CD8-positive, alpha-beta memory T cell (primary cell): ENCODE results near the gene NAXD. TPM values are rescaled to one million over a fixed set of nuclear protein-coding genes. Genes with fewer than 3 reads are reported as not detected.
A peak's percentile ranks its signal among the peaks of the same experiment; 100 is the strongest.

ENCODE experiments used
- CTCF ChIA-PET: fragments of 350-600 bp; sonication (Branson Sonifier 250); formaldehyde crosslinking; loops from one replicate; lab custom pipeline; 2021; ENCODE audit warnings: antibody characterized with exemption; lab: Charles Lee
- POLR2A ChIA-PET: fragments of 350-600 bp; sonication (Branson Sonifier 250); formaldehyde crosslinking; loops from one replicate; lab custom pipeline; 2021; ENCODE audit warnings: antibody characterized with exemption; lab: Charles Lee
- DNase-seq, 5 donors: peaks; one replicate each; pipeline versions ENCODE4 v3.0.0 to v3.0.0-alpha.2; 2020 to 2022; ENCODE audit warnings: mixed read lengths in 1 of 5
- H3K27ac ChIP-seq: one replicate; pipeline ENCODE4 v1.7.0; 2013; ENCODE audit warnings: low read depth, mild to moderate bottlenecking, low read length, moderate library complexity
- H3K27me3 ChIP-seq: 2 replicates; pipeline ENCODE4 v1.7.0; 2013; ENCODE audit warnings: low read length, mild to moderate bottlenecking; ENCODE audit not compliant: insufficient read depth, poor library complexity, severe bottlenecking
- H3K36me3 ChIP-seq: 2 replicates; pipeline ENCODE4 v1.7.0; 2013; ENCODE audit warnings: mild to moderate bottlenecking, low read length, moderate library complexity; ENCODE audit not compliant: insufficient read depth
- H3K4me1 ChIP-seq: 2 replicates; pipeline ENCODE4 v1.7.0; 2013; ENCODE audit warnings: mild to moderate bottlenecking, low read length, moderate library complexity; ENCODE audit not compliant: insufficient read depth
- H3K4me3 ChIP-seq: 2 replicates; pipeline ENCODE4 v1.7.0; 2013; ENCODE audit warnings: mild to moderate bottlenecking, low read length
- H3K9me3 ChIP-seq: 2 replicates; pipeline ENCODE4 v1.7.0; 2013; ENCODE audit warnings: mild to moderate bottlenecking, low read length
- H3K27ac Mint-ChIP-seq, 8 donors: one replicate each; pipeline ENCODE4 v1.8.0; 2020 to 2021; ENCODE audit warnings: mixed read lengths in 8 of 8, mild to moderate bottlenecking in 6 of 8, inconsistent platforms in 3 of 8, moderate library complexity in 3 of 8
- H3K27me3 Mint-ChIP-seq, 2 donors: one replicate each; pipeline ENCODE4 v1.8.0; 2020 to 2021; ENCODE audit warnings: mixed read lengths in 2 of 2, mild to moderate bottlenecking in 1 of 2, moderate library complexity in 1 of 2
- H3K36me3 Mint-ChIP-seq, 3 donors: one replicate each; pipeline ENCODE4 v1.8.0; 2020 to 2021; ENCODE audit warnings: mixed read lengths in 3 of 3, inconsistent platforms in 1 of 3, mild to moderate bottlenecking in 1 of 3
- H3K4me1 Mint-ChIP-seq, 3 donors: one replicate each; pipeline ENCODE4 v1.8.0; 2020 to 2021; ENCODE audit warnings: mixed read lengths in 3 of 3, inconsistent platforms in 1 of 3, mild to moderate bottlenecking in 1 of 3
- H3K4me3 Mint-ChIP-seq, 7 donors: one replicate each; pipeline ENCODE4 v1.8.0; 2020 to 2021; ENCODE audit warnings: mixed read lengths in 7 of 7, mild to moderate bottlenecking in 6 of 7, moderate library complexity in 4 of 7, inconsistent platforms in 2 of 7
- H3K9me3 Mint-ChIP-seq, 5 donors: one replicate each; pipeline ENCODE4 v1.8.0; 2020 to 2022; ENCODE audit warnings: mixed read lengths in 5 of 5, mild to moderate bottlenecking in 3 of 5, moderate library complexity in 2 of 5, inconsistent platforms in 1 of 5
- polyA plus RNA-seq: library from polyadenylated mRNA; unstranded; fragments of 300-500 nt; fragmentation: Illumina TruSeq; gene quantifications from one replicate; pipeline ENCODE4 v1.2.3, GENCODE V29; 2021
- total RNA-seq, 2 experiments: library from RNA; stranded (reverse); gene quantifications; one replicate each; pipeline ENCODE4 v1.2.3, GENCODE V29; 2021

The NAXD gene
- total and polyA plus RNA-seq, 3 experiments from 2014 or later, result 17.0 to 20.7 (median 19.9) TPM

- Histone ChIP-seq H3K4me1 (no peaks in the 10 kb centered on the region), H3K36me3 (peaks cover 11% of the 10 kb centered on the region), H3K9me3 (no peaks in the 10 kb centered on the region), H3K4me3 (no peak overlapping the region), H3K27me3 (no peaks in the 10 kb centered on the region), H3K27ac (no peak overlapping the region)
- H3K9me3 Mint-ChIP-seq, result no peaks in the 10 kb centered on the region
- H3K36me3 Mint-ChIP-seq, result peaks cover 10 to 76% (median 25%) of the 10 kb centered on the region in 3 donors
- H3K4me3 Mint-ChIP-seq, result no peak overlapping the region
- H3K4me1 Mint-ChIP-seq, result peaks cover 0 to 17% (median 10%) of the 10 kb centered on the region in 3 donors
- DNase-seq, result peak in 1 of 5 donors; percentile 21
- no peaks in the 10 kb centered on the region for H3K27me3 Mint-ChIP-seq
- ChIA-PET CTCF (interaction anchor here (0.7 to 1.7 kb wide), 4 partner anchors 36 to 139 kb away, joined by 3 read pairs; no protein-coding TSS in a partner anchor), POLR2A (no interaction called here)
- H3K27ac Mint-ChIP-seq, result peak overlapping the region in 2 of 8 donors; percentile 7 to 60
These were observed 65.5 kb downstream of the NAXD start for GRCh38 chr13:110680852-110681251.

GRCh38 chr13:110681868-110682550 is 66.7 kb downstream of the NAXD start:
- no peaks in the 10 kb centered on the region for H3K4me1 ChIP-seq
- no peaks in the 10 kb centered on the region for H3K9me3 ChIP-seq
- no peak for DNase-seq
- CTCF ChIA-PET, result interaction anchor here (0.9 to 3.3 kb wide), 6 partner anchors 25 to 140 kb away, joined by 3 to 10 read pairs (median 3); no protein-coding TSS in a partner anchor
- no peaks in the 10 kb centered on the region for H3K27me3 Mint-ChIP-seq
- POLR2A ChIA-PET, result no interaction called here
- peaks cover 10 to 75% (median 22%) of the 10 kb centered on the region in 3 donors for H3K36me3 Mint-ChIP-seq
- H3K4me3 ChIP-seq, result no peak overlapping the region
- no peak overlapping the region for H3K27ac ChIP-seq
- H3K9me3 Mint-ChIP-seq, result no peaks in the 10 kb centered on the region
- peaks cover 9% of the 10 kb centered on the region for H3K36me3 ChIP-seq
- no peaks in the 10 kb centered on the region for H3K27me3 ChIP-seq
- H3K4me1 Mint-ChIP-seq, result peaks cover 0 to 9% (median 4%) of the 10 kb centered on the region in 3 donors
- peak overlapping the region in 1 of 8 donors; percentile 42 for H3K27ac Mint-ChIP-seq
- peak overlapping the region in 1 of 7 donors; percentile 46 for H3K4me3 Mint-ChIP-seq

GRCh38 chr13:110682746-110683145 is 67.4 kb downstream of the NAXD start:
- H3K4me1 Mint-ChIP-seq, result peaks cover 0 to 10% (median 4%) of the 10 kb centered on the region in 3 donors
- ChIA-PET CTCF (interaction anchor here (0.7 to 3.3 kb wide), 12 partner anchors 16 to 139 kb away, joined by 3 to 23 read pairs (median 6); partner anchors contain the start of gene CARS2), POLR2A (no interaction called here)
- H3K36me3 ChIP-seq, result peaks cover 13% of the 10 kb centered on the region
- DNase-seq, result no peak
- H3K27me3 ChIP-seq, result no peaks in the 10 kb centered on the region
- peaks cover 10 to 79% (median 23%) of the 10 kb centered on the region in 3 donors for H3K36me3 Mint-ChIP-seq
- H3K27ac Mint-ChIP-seq, result no peak overlapping the region
- no peak overlapping the region for H3K4me3 ChIP-seq
- no peaks in the 10 kb centered on the region for H3K9me3 Mint-ChIP-seq
- no peak overlapping the region for H3K27ac ChIP-seq
- H3K27me3 Mint-ChIP-seq, result no peaks in the 10 kb centered on the region
- H3K4me1 ChIP-seq, result no peaks in the 10 kb centered on the region
- no peaks in the 10 kb centered on the region for H3K9me3 ChIP-seq
- no peak overlapping the region for H3K4me3 Mint-ChIP-seq

GRCh38 chr13:110683203-110683883 is 68.0 kb downstream of the NAXD start:
- ChIA-PET CTCF (interaction anchor here (0.7 to 3.3 kb wide), 15 partner anchors 16 to 139 kb away, joined by 3 to 23 read pairs (median 5); partner anchors contain the start of gene CARS2), POLR2A (no interaction called here)
- H3K27me3 Mint-ChIP-seq, result no peaks in the 10 kb centered on the region
- H3K4me3 ChIP-seq, result no peak overlapping the region
- H3K9me3 Mint-ChIP-seq, result no peaks in the 10 kb centered on the region
- H3K27me3 ChIP-seq, result no peaks in the 10 kb centered on the region
- H3K27ac ChIP-seq, result no peak overlapping the region
- peaks cover 7 to 79% (median 22%) of the 10 kb centered on the region in 3 donors for H3K36me3 Mint-ChIP-seq
- H3K27ac Mint-ChIP-seq, result peak overlapping the region in 2 of 8 donors; percentile 17 to 42
- DNase-seq, result peak in 1 of 5 donors; percentile 26
- peaks cover 0 to 7% (median 1%) of the 10 kb centered on the region in 3 donors for H3K4me1 Mint-ChIP-seq
- H3K4me1 ChIP-seq, result no peaks in the 10 kb centered on the region
- peaks cover 13% of the 10 kb centered on the region for H3K36me3 ChIP-seq
- H3K9me3 ChIP-seq, result no peaks in the 10 kb centered on the region
- H3K4me3 Mint-ChIP-seq, result no peak overlapping the region

GRCh38 chr13:110683921-110684320 is 68.6 kb downstream of the NAXD start:
- no peaks in the 10 kb centered on the region for H3K27me3 Mint-ChIP-seq
- no peak for DNase-seq
- peaks cover 0 to 2% (median 0%) of the 10 kb centered on the region in 3 donors for H3K4me1 Mint-ChIP-seq
- Histone ChIP-seq H3K9me3 (no peaks in the 10 kb centered on the region), H3K36me3 (peaks cover 13% of the 10 kb centered on the region), H3K27ac (no peak overlapping the region), H3K27me3 (no peaks in the 10 kb centered on the region), H3K4me3 (no peak overlapping the region), H3K4me1 (no peaks in the 10 kb centered on the region)
- CTCF ChIA-PET, result interaction anchor here (0.7 to 3.3 kb wide), 13 partner anchors 18 to 141 kb away, joined by 3 to 23 read pairs (median 5); partner anchors contain the start of gene CARS2
- H3K9me3 Mint-ChIP-seq, result no peaks in the 10 kb centered on the region
- H3K36me3 Mint-ChIP-seq, result peaks cover 4 to 77% (median 16%) of the 10 kb centered on the region in 3 donors
- H3K27ac Mint-ChIP-seq, result peak overlapping the region in 1 of 8 donors; percentile 17
- no peak overlapping the region for H3K4me3 Mint-ChIP-seq
- POLR2A ChIA-PET, result no interaction called here

GRCh38 chr13:110684388-110685056 is 69.2 kb downstream of the NAXD start:
- Mint-ChIP-seq H3K36me3 (peaks cover 4 to 79% (median 14%) of the 10 kb centered on the region in 3 donors), H3K27me3 (no peaks in the 10 kb centered on the region), H3K9me3 (no peaks in the 10 kb centered on the region), H3K27ac (no peak overlapping the region), H3K4me1 (peaks cover 0 to 6% (median 0%) of the 10 kb centered on the region in 3 donors), H3K4me3 (no peak overlapping the region)
- ChIA-PET POLR2A (no interaction called here), CTCF (interaction anchor here (0.8 to 3.3 kb wide), 6 partner anchors 21 to 141 kb away, joined by 3 to 23 read pairs (median 6); partner anchors contain the start of gene CARS2)
- Histone ChIP-seq H3K4me1 (no peaks in the 10 kb centered on the region), H3K9me3 (no peaks in the 10 kb centered on the region), H3K27ac (no peak overlapping the region), H3K36me3 (peaks cover 13% of the 10 kb centered on the region), H3K27me3 (no peaks in the 10 kb centered on the region), H3K4me3 (no peak overlapping the region)
- DNase-seq, result no peak

- Histone ChIP-seq H3K9me3 (no peaks in the 10 kb centered on the region), H3K27ac (no peak overlapping the region), H3K36me3 (peaks cover 13% of the 10 kb centered on the region), H3K4me1 (no peaks in the 10 kb centered on the region), H3K27me3 (no peaks in the 10 kb centered on the region), H3K4me3 (no peak overlapping the region)
- DNase-seq, result no peak
- Mint-ChIP-seq H3K4me3 (no peak overlapping the region), H3K27me3 (no peaks in the 10 kb centered on the region), H3K36me3 (peaks cover 4 to 78% (median 9%) of the 10 kb centered on the region in 3 donors), H3K27ac (peak overlapping the region in 1 of 8 donors; percentile 27), H3K4me1 (peaks cover 0 to 7% (median 0%) of the 10 kb centered on the region in 3 donors), H3K9me3 (no peaks in the 10 kb centered on the region)
- ChIA-PET POLR2A (no interaction called here), CTCF (no interaction called here)
These were observed 70.1 kb downstream of the NAXD start for GRCh38 chr13:110685305-110686020.
